Measurements from ENCODE around the gene ADORA2B.

GRCh38 chr17:15998031-15998562 is 53.2 kb downstream of the ADORA2B start:
- TF ChIP-seq, protein P1, sequence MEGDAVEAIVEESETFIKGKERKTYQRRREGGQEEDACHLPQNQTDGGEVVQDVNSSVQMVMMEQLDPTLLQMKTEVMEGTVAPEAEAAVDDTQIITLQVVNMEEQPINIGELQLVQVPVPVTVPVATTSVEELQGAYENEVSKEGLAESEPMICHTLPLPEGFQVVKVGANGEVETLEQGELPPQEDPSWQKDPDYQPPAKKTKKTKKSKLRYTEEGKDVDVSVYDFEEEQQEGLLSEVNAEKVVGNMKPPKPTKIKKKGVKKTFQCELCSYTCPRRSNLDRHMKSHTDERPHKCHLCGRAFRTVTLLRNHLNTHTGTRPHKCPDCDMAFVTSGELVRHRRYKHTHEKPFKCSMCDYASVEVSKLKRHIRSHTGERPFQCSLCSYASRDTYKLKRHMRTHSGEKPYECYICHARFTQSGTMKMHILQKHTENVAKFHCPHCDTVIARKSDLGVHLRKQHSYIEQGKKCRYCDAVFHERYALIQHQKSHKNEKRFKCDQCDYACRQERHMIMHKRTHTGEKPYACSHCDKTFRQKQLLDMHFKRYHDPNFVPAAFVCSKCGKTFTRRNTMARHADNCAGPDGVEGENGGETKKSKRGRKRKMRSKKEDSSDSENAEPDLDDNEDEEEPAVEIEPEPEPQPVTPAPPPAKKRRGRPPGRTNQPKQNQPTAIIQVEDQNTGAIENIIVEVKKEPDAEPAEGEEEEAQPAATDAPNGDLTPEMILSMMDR (IDR thresholded peaks at IDR 0.05; ENCODE audit: low read length): no peak
- no peak for TF ChIP-seq EZH2 (IDR thresholded peaks at IDR 0.05; ENCODE audit: borderline replicate concordance, low read length)

Measured in OCI-LY1 (cell line).